Ovary (tissue), 3 donors: ENCODE data around the gene MYL11.

Experiments
- EP300 ChIP-seq: sonication (generic); formaldehyde crosslinking; IDR thresholded peaks from one replicate; pipeline ENCODE4 v1.6.1; 2017; ENCODE audit warnings: antibody characterized with exemption
- POLR2A ChIP-seq: fragments of 450-650 bp; IDR thresholded peaks from one replicate; pipeline ENCODE4 v1.6.1; 2017; ENCODE audit warnings: antibody characterized with exemption, mild to moderate bottlenecking, moderate library complexity
- TF ChIP-seq, protein P1 (sequence below), 3 donors: fragments of 450-650 bp in 2 of 3; fragments of 200-600 bp in 1 of 3; IDR thresholded peaks; one replicate each; pipeline versions ENCODE4 v1.5.1 to v1.8.0; 2016 to 2022; ENCODE audit warnings: antibody characterized with exemption in 3 of 3, mild to moderate bottlenecking in 1 of 3
- donor health status: DM: no; HTN: no; CAD: no.

DNA sequence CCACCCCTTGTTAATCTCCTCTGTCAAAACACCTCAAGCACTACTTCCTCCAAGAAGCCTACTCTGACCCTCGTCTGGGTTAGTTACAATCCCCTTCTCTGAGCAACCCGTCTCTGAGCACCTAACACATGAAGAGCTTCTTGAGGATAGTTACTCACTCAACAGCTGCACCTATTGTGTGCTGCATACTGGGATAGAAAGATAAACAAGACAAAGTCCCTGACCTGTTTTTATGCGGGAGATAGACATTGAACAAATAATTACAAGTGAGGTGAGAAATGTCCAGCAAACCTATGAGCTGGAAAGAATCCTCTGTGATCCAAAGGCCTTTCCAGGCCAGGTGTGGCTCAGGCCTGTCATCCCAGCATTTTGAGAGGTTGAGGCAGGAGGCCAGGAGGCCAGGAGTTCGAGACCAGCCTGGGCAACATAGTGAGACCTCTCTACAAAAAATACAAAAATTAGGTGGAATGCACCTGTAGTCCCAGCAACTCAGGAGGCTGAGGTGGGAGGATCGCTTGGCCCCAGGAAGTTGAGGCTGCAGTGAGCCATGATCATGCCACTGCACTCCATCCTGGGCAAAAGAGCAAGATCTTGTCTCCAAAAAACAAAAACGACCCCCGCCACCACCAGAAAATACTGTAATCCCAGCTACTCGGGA is 27.3 kb downstream of the MYL11 start:
- TF ChIP-seq, protein P1, sequence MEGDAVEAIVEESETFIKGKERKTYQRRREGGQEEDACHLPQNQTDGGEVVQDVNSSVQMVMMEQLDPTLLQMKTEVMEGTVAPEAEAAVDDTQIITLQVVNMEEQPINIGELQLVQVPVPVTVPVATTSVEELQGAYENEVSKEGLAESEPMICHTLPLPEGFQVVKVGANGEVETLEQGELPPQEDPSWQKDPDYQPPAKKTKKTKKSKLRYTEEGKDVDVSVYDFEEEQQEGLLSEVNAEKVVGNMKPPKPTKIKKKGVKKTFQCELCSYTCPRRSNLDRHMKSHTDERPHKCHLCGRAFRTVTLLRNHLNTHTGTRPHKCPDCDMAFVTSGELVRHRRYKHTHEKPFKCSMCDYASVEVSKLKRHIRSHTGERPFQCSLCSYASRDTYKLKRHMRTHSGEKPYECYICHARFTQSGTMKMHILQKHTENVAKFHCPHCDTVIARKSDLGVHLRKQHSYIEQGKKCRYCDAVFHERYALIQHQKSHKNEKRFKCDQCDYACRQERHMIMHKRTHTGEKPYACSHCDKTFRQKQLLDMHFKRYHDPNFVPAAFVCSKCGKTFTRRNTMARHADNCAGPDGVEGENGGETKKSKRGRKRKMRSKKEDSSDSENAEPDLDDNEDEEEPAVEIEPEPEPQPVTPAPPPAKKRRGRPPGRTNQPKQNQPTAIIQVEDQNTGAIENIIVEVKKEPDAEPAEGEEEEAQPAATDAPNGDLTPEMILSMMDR (IDR thresholded peaks at IDR 0.05): no peak
- TF ChIP-seq POLR2A (no peak), EP300 (no peak)
